Stimulated activated CD8-positive, alpha-beta memory T cell treated with anti-CD3 and anti-CD28 coated beads, Interleukin-15, amount 100 ng/mL, for 48 hours (primary cell): ENCODE measurements around the gene RHBG.

Source experiments
- DNase-seq, 2 donors: peaks; one replicate each; pipeline ENCODE4 v3.0.0-alpha.2; 2020; ENCODE audit warnings: low read depth in 2 of 2

Gene RHBG

GRCh38 chr1:156386134-156386901 lies 17.3 kb downstream of the RHBG start:
- DNase-seq, result no peak

GRCh38 chr1:156386949-156387869 lies 18.2 kb downstream of the RHBG start:
- DNase-seq, result no peak

DNA sequence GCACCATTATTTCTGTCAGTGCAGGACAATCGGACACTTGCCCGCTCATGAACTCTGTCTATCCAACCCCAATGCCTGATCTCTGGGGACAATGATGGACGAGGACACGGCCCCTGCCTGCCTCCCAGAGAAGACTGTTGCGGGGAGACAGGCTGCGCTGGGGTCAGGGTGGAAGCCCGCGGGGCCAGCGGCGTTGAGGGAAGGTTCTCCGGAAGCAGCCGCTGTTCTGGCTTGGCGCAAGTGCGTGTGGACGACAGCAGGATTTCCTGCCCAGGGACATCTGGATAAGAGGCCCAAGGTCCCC lies 18.8 kb downstream of the RHBG start:
- no peak for DNase-seq

DNA sequence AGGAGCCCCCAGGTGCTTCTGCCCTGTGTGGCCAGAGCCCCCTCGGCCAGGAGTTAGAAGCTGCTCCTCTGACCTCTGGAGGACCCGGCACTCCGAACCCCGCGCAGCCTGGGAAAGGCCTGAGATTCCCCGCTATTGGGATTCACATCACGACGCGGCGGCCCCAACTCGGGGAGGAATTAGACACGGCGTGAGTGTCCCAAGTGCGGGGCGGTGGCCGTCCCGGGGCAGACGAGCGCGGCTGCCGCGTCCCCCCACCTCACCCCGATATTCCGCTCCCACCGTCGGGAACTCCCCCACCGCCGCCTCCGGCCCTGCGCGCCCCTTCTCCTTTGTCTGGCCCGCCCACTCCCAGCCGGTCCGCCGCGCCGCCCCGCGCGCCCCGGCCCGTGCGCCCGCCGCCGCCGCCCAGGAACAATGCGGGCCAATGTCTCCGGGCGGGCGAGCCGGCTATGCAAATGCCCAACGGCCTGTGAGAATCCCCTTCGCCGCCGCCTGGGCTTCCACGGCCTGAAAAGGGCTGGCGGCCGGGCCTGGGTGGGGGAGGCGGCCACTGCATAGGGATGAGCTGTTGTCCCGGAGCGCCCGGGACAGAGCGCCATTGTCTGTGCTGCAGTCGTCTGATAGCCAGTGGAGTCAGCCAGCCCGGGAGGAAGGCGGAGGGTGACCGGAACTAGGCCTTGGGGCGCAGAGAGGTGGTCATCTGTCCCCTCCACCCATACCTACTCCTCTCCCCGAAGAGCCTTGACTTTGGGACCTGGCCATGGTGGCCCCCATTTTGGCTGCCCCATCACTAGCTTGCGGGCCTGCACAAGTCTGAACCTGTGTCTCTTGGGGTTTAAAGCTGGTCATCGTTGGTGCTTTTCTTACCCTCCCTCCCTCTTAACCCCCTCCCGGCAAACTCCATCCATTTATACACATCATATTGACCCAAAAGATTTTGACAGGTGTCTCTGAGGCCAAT lies 19.4 kb downstream of the RHBG start:
- no peak for DNase-seq

GRCh38 chr1:156389311-156389710 lies 20.3 kb downstream of the RHBG start:
- DNase-seq, result no peak

- no peak for DNase-seq
These were observed 21.7 kb downstream of the RHBG start for GRCh38 chr1:156390469-156391365.

DNA sequence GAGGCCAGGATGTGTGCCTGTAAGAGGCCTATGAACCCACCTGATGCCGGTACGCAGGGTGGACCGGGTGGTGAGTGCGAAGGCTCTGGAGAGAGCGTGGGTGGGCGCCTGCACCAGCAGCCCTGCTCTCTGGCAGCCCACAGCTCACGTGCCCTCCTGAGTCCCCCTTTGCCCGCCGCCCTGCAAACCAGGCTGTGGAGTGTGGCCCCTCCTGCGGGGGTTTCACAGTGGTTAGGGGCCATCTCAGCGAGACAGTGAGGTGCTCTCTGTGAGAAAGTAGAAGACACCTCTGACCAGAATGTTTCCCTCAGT lies 22.3 kb downstream of the RHBG start:
- DNase-seq, result no peak

- DNase-seq, result no peak
These were observed 22.7 kb downstream of the RHBG start for GRCh38 chr1:156391701-156392100.

DNA sequence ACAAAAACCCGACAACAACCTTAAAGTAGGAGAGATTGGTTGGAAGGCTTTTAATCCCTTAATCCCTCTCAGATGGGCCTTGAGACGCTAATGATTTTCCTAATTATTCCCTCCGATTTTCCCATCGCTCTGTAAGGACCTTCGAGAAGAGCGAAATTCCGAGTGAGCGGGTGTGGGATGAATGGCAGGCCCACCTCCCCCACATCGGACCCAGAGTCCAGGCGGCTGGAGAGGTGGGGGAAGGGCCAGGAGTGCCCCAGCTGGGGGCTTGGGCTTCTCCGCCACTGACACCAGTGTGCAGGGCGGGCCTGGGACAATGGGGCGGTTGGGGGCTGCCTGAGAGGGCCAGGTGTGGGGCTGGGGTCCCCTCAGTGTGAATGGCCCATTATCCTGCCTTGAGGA lies 23.4 kb downstream of the RHBG start:
- DNase-seq, result no peak

DNA sequence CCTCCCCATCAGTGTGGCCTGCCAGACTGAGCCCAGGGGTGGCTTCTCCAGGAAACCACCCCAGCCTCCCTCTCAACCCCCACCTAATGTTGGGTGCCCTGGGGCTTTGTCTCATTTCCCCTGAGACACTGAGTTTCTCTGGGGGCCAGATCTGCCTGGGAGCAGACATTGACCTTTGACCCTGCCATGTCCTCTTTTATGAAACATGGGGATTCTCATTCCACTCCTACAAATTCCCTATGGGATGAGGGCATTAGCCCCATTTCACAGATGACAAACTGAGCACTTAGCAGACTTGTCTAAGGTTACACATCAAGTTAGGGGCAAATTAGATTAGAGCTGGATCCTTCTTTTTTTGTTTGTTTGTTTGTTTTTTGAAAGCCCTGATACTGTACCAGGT lies 24.1 kb downstream of the RHBG start:
- no peak for DNase-seq

DNA sequence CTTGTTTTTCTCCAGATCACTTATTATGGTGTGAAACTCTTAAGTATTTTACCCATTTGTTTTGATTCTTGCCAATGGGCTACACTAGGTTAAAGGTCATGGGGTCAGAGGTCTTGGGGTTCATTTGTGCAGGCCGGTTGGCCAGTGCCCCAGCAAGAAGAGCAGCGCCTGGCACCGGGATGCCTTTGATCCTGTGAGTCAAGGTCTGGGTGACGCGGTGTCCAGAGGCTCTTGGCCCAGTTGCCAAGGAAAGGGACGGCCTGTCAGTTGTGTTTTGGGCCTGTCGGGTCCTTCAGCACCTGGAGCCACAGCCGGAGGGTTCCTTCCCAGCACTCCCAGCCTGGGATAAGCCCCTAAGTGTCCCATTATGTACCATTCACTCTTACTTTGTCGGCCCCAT lies 25.1 kb downstream of the RHBG start:
- no peak for DNase-seq

- DNase-seq, result no peak
These were observed 25.9 kb downstream of the RHBG start for GRCh38 chr1:156394835-156395461.

DNA sequence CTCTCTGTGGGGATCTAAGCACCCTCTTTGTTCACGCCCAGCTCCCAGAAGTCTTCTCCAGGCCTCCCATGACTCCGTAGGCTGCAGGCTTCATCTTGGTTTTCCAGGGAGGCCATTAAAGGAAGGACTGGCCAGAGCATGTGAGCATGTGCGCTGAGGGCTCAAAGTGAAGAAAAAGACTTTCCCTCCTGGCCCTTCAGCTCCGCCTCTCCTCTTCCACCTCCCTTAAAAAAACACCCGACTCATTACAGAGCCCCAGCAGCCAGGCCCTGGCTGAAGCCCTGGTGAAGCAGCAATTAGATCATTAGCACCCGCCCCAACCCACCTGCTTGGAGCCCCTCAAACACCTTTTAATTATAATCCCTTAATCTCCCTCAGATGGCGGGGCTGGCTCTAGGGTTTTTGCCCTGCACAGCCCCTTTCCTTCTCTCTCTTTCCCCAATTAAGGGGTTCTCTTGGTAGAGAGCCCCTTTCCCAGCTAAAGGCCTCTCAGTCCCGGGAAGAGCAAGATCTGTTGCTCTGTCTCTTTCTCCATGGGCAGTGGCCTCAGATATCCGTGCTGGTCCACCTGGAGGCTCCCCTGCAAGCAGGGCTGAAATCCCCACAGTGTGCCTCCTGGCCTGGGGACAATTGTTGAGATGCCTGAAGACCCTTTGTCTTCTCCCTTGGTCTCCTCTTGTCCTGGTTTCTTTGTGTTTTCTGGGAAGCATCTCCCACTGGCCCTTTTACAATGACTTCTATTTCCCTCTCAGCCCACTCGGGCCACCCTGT lies 30.5 kb downstream of the RHBG start:
- DNase-seq, result no peak

GRCh38 chr1:156400191-156400935 lies 31.4 kb downstream of the RHBG start:
- DNase-seq, result no peak

DNA sequence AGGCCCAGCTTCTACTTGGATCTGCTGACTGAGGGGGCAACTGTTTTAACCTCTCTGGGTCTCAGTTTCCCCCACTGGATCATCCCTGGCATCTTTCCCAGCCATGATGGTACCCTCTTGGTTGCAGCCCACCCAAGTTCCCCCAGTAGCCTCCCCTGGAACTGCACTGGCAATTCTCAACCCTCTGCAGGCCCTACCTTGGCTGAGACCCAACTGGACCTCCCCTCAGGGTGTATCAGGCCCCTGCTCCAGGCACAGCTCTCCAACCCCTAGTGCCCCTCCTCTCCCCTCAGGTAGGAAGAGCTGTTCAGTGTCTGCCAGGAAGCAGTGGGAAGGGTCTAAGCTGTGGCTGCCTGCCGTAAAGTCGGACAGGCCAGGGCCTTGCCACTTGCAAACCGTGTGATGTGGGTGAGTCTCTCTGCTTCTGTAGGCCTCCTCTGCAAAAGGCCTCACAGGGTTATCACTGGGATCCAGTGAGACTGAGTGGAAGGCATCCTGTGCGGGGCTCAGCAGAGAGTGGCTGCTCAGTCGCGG lies 32.1 kb downstream of the RHBG start:
- no peak for DNase-seq

GRCh38 chr1:156401681-156402081 lies 32.7 kb downstream of the RHBG start:
- no peak for DNase-seq

GRCh38 chr1:156402331-156403020 lies 33.5 kb downstream of the RHBG start:
- no peak for DNase-seq

GRCh38 chr1:156405670-156406069 lies 36.7 kb downstream of the RHBG start:
- no peak for DNase-seq
